Measurements from ENCODE around the gene CALML6. TPM values are rescaled to one million over a fixed set of nuclear protein-coding genes. Genes with fewer than 3 reads are reported as not detected.

CALML6 gene
- total RNA-seq, 1 donor: 0.36 TPM

DNA sequence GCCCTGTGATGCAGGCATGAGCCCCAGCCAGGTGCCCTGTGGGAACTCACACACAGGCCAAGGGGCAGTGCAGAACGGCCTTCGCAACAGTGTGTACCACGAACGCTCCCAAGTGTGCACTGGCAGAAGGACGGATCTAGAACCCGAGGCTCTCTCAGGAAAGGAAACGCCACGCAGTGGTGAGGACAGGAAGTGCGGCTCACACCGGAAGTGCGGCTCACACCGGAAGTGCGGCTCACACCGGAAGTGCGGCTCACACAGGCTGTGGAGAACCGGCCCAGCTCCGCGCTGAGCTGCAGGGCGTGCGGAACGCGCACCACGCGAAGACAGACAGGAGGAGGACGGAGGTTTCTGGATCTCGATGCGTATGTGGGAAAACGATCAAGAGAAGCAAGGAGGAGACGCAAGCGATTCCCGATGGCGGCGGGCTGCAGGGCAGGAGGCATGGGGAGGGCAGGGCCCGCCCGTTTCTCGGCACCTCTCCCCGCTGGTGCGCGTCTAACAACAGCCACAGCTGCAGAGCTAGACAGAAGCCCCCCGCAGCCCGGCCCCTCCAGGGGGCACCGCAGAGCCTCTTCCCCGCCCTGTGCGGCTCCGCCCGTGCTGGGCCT is 39.9 kb downstream of the CALML6 start:
- no peaks in the 10 kb centered on the region for H3K4me1 ChIP-seq (ENCODE audit: insufficient read depth, low read length)
- H3K4me3 ChIP-seq (ENCODE audit: insufficient read depth, low read length): no peak overlapping the region
- H3K27ac ChIP-seq (ENCODE audit: low read depth, low read length): no peak overlapping the region
- H3K9me3 ChIP-seq (ENCODE audit: low read depth, low read length): no peaks in the 10 kb centered on the region
- no peaks in the 10 kb centered on the region for H3K36me3 ChIP-seq (ENCODE audit: insufficient read depth, low read length)
- H3K4me2 ChIP-seq (ENCODE audit: insufficient read depth, low read length): no peak overlapping the region
- peaks cover 6% of the 10 kb centered on the region for H3K27me3 ChIP-seq (ENCODE audit: insufficient read depth, low read length)
- H2AFZ ChIP-seq (ENCODE audit: low read length): no peak overlapping the region
- TF ChIP-seq, protein P1, sequence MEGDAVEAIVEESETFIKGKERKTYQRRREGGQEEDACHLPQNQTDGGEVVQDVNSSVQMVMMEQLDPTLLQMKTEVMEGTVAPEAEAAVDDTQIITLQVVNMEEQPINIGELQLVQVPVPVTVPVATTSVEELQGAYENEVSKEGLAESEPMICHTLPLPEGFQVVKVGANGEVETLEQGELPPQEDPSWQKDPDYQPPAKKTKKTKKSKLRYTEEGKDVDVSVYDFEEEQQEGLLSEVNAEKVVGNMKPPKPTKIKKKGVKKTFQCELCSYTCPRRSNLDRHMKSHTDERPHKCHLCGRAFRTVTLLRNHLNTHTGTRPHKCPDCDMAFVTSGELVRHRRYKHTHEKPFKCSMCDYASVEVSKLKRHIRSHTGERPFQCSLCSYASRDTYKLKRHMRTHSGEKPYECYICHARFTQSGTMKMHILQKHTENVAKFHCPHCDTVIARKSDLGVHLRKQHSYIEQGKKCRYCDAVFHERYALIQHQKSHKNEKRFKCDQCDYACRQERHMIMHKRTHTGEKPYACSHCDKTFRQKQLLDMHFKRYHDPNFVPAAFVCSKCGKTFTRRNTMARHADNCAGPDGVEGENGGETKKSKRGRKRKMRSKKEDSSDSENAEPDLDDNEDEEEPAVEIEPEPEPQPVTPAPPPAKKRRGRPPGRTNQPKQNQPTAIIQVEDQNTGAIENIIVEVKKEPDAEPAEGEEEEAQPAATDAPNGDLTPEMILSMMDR (IDR thresholded peaks at IDR 0.05; ENCODE audit: extremely low read depth, low read depth, low read length): no peak
- DNase-seq (ENCODE audit: insufficient read length, low spot score, missing footprints): no peak
- H4K20me1 ChIP-seq (ENCODE audit: insufficient read depth, low read length): no peaks in the 10 kb centered on the region
- H3K79me2 ChIP-seq (ENCODE audit: insufficient read depth, low read length): no peaks in the 10 kb centered on the region

GRCh38 chr1:1955621-1956094 is 40.6 kb downstream of the CALML6 start:
- DNase-seq (ENCODE audit: insufficient read length, low spot score, missing footprints): no peak
- TF ChIP-seq, protein P1 (IDR thresholded peaks at IDR 0.05; ENCODE audit: extremely low read depth, low read depth, low read length): no peak
- Histone ChIP-seq H3K4me1 (ENCODE audit: insufficient read depth, low read length) (no peaks in the 10 kb centered on the region), H3K27me3 (ENCODE audit: insufficient read depth, low read length) (peaks cover 8% of the 10 kb centered on the region), H3K4me3 (ENCODE audit: insufficient read depth, low read length) (no peak overlapping the region), H3K27ac (ENCODE audit: low read depth, low read length) (no peak overlapping the region), H3K36me3 (ENCODE audit: insufficient read depth, low read length) (no peaks in the 10 kb centered on the region), H3K4me2 (ENCODE audit: insufficient read depth, low read length) (no peak overlapping the region), H4K20me1 (ENCODE audit: insufficient read depth, low read length) (no peaks in the 10 kb centered on the region), H3K9me3 (ENCODE audit: low read depth, low read length) (no peaks in the 10 kb centered on the region), H3K79me2 (ENCODE audit: insufficient read depth, low read length) (no peaks in the 10 kb centered on the region), H2AFZ (ENCODE audit: low read length) (no peak overlapping the region)

DNA sequence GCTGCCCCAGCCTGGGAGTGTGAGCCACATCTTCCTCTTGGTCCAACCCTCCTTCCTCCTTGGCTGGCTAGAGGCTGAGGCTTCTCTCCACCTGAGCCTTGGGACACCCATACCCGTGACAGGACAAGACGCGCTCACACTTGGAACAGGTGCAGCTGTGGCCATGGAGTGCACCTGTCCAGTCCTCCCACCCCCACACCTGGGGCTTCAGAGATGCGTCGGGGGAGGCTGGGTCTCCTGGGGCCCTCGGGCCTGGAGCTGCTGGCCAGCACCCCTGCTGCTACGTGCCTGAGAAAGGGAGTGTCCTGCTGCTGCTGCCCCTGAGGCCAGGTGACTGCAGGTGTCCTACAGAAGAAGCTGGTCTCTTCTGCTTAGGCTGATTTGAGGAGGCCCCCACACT is 41.0 kb downstream of the CALML6 start:
- no peak for DNase-seq (ENCODE audit: insufficient read length, low spot score, missing footprints)
- Histone ChIP-seq H3K9me3 (ENCODE audit: low read depth, low read length) (no peaks in the 10 kb centered on the region), H3K27ac (ENCODE audit: low read depth, low read length) (no peak overlapping the region), H3K4me2 (ENCODE audit: insufficient read depth, low read length) (no peak overlapping the region), H3K4me3 (ENCODE audit: insufficient read depth, low read length) (no peak overlapping the region), H3K4me1 (ENCODE audit: insufficient read depth, low read length) (no peaks in the 10 kb centered on the region), H2AFZ (ENCODE audit: low read length) (no peak overlapping the region), H4K20me1 (ENCODE audit: insufficient read depth, low read length) (no peaks in the 10 kb centered on the region), H3K27me3 (ENCODE audit: insufficient read depth, low read length) (peaks cover 13% of the 10 kb centered on the region), H3K79me2 (ENCODE audit: insufficient read depth, low read length) (no peaks in the 10 kb centered on the region), H3K36me3 (ENCODE audit: insufficient read depth, low read length) (no peaks in the 10 kb centered on the region)
- TF ChIP-seq, protein P1 (IDR thresholded peaks at IDR 0.05; ENCODE audit: extremely low read depth, low read depth, low read length): no peak

DNA sequence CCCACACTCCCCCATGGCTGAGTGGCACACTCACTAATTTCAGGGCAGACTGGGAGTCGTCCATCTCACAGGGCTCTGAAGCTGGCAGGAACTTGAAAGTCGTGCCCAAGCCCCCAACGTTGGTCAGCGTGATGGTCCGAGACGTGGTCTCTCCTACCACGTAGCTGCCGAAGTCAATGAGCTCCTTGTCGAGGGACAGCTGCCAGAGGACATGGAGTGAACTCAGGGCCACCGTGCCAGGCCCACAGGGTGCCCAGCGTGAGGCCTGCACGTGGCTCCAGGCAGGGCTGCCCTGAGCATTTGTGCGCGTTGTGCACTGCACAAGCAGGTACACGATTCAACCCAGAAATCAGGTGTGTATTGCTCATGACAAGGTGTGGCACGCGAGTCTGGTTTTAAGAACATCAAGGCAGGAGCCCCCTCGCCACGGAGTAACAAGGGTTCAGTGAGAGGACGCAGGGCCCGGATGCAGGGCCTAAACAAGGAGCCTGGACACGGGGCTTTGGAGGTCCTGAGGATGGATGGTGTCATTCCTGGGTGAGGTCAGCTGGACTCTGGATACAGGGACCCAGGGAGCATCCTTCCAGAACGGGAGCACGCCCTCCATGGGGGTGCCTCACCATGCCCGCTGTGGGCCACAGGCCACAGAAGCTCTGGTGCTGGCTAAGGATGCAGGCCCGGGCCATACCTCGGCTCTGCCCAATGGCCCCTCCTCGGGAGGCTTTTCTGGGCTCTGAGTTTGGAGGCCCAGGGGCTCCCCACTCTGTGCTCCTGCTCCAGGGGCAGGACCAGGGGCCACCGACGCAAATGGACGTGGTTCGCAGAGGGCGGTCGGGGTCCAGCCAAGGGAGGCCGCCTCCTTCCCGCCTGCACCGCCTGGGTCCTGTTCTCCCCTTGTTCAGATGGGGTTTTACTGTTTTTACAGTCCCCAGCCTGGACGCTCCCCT is 41.8 kb downstream of the CALML6 start:
- TF ChIP-seq, protein P1 (IDR thresholded peaks at IDR 0.05; ENCODE audit: extremely low read depth, low read depth, low read length): no peak
- no peak overlapping the region for H3K4me3 ChIP-seq (ENCODE audit: insufficient read depth, low read length)

More for the DNA sequence above, 41.8 kb downstream of the CALML6 start:
- no peaks in the 10 kb centered on the region for H3K9me3 ChIP-seq (ENCODE audit: low read depth, low read length)
- no peaks in the 10 kb centered on the region for H3K4me1 ChIP-seq (ENCODE audit: insufficient read depth, low read length)
- H3K27me3 ChIP-seq (ENCODE audit: insufficient read depth, low read length): peaks cover 15% of the 10 kb centered on the region
- H4K20me1 ChIP-seq (ENCODE audit: insufficient read depth, low read length): no peaks in the 10 kb centered on the region
- no peaks in the 10 kb centered on the region for H3K36me3 ChIP-seq (ENCODE audit: insufficient read depth, low read length)
- H2AFZ ChIP-seq (ENCODE audit: low read length): no peak overlapping the region
- H3K79me2 ChIP-seq (ENCODE audit: insufficient read depth, low read length): no peaks in the 10 kb centered on the region
- H3K4me2 ChIP-seq (ENCODE audit: insufficient read depth, low read length): no peak overlapping the region
- DNase-seq (ENCODE audit: insufficient read length, low spot score, missing footprints): no peak
- H3K27ac ChIP-seq (ENCODE audit: low read depth, low read length): no peak overlapping the region
